Activated naive CD8-positive, alpha-beta T cell (primary cell): ENCODE results near the gene ITGA1.
"Not testable (repeated sequence)": the region's sequence is repeated elsewhere in the genome, so short reads cannot be mapped to it uniquely, and the experiment has no call there.

Experiments used
- H3K27ac Mint-ChIP-seq: one replicate; pipeline ENCODE4 v1.8.0; 2021; ENCODE audit warnings: mixed read lengths
- H3K27me3 Mint-ChIP-seq: one replicate; pipeline ENCODE4 v1.8.0; 2021; ENCODE audit warnings: mixed read lengths
- H3K36me3 Mint-ChIP-seq: one replicate; pipeline ENCODE4 v1.8.0; 2021; ENCODE audit warnings: mixed read lengths
- H3K4me1 Mint-ChIP-seq: one replicate; pipeline ENCODE4 v1.8.0; 2021; ENCODE audit warnings: low read depth, mixed read lengths
- H3K4me3 Mint-ChIP-seq: one replicate; pipeline ENCODE4 v1.8.0; 2021; ENCODE audit warnings: mild to moderate bottlenecking, mixed read lengths
- H3K9me3 Mint-ChIP-seq: one replicate; pipeline ENCODE4 v1.8.0; 2021; ENCODE audit warnings: low read depth, mixed read lengths

Gene ITGA1

GRCh38 chr5:52842111-52842510 lies 54.4 kb downstream of the ITGA1 start:
- H3K4me3 Mint-ChIP-seq, result no peak overlapping the region
- H3K27me3 Mint-ChIP-seq, result no peaks in the 10 kb centered on the region
- no peaks in the 10 kb centered on the region for H3K36me3 Mint-ChIP-seq
- no peaks in the 10 kb centered on the region for H3K9me3 Mint-ChIP-seq
- H3K4me1 Mint-ChIP-seq, result peaks cover 18% of the 10 kb centered on the region
- no peak overlapping the region for H3K27ac Mint-ChIP-seq

- Mint-ChIP-seq H3K4me1 (peaks cover 18% of the 10 kb centered on the region), H3K27ac (no peak overlapping the region), H3K36me3 (no peaks in the 10 kb centered on the region), H3K4me3 (no peak overlapping the region), H3K9me3 (no peaks in the 10 kb centered on the region), H3K27me3 (no peaks in the 10 kb centered on the region)
These were observed 57.2 kb downstream of the ITGA1 start for GRCh38 chr5:52844885-52845284.

GRCh38 chr5:52846182-52846842 lies 58.6 kb downstream of the ITGA1 start:
- H3K27ac Mint-ChIP-seq, result no peak overlapping the region
- H3K9me3 Mint-ChIP-seq, result no peaks in the 10 kb centered on the region
- H3K4me3 Mint-ChIP-seq, result no peak overlapping the region

GRCh38 chr5:52848688-52849087 lies 61.0 kb downstream of the ITGA1 start:
- H3K4me3 Mint-ChIP-seq, H3K9me3 Mint-ChIP-seq, H3K27ac Mint-ChIP-seq, H3K27me3 Mint-ChIP-seq, H3K36me3 Mint-ChIP-seq: not testable (repeated sequence)
- peaks cover 18% of the 10 kb centered on the region for H3K4me1 Mint-ChIP-seq

More at GRCh38 chr5:52846182-52846842, 58.6 kb downstream of the ITGA1 start:
- Mint-ChIP-seq H3K27me3 (no peaks in the 10 kb centered on the region), H3K36me3 (no peaks in the 10 kb centered on the region), H3K4me1 (peaks cover 18% of the 10 kb centered on the region)

- Mint-ChIP-seq H3K27ac (no peak overlapping the region), H3K36me3 (no peaks in the 10 kb centered on the region), H3K4me1 (peaks cover 15% of the 10 kb centered on the region), H3K9me3 (no peaks in the 10 kb centered on the region), H3K4me3 (no peak overlapping the region), H3K27me3 (no peaks in the 10 kb centered on the region)
These were observed 61.8 kb downstream of the ITGA1 start for GRCh38 chr5:52849544-52849943.

GRCh38 chr5:52853650-52854049 lies 65.9 kb downstream of the ITGA1 start:
- Mint-ChIP-seq H3K27ac (no peak overlapping the region), H3K9me3 (no peaks in the 10 kb centered on the region), H3K36me3 (no peaks in the 10 kb centered on the region), H3K4me3 (no peak overlapping the region), H3K4me1 (no peaks in the 10 kb centered on the region), H3K27me3 (no peaks in the 10 kb centered on the region)

- no peaks in the 10 kb centered on the region for H3K36me3 Mint-ChIP-seq
These were observed 66.6 kb downstream of the ITGA1 start for GRCh38 chr5:52854301-52854700.

GRCh38 chr5:52854949-52855348 lies 67.2 kb downstream of the ITGA1 start:
- H3K27ac Mint-ChIP-seq, result no peak overlapping the region

More at GRCh38 chr5:52854301-52854700, 66.6 kb downstream of the ITGA1 start:
- Mint-ChIP-seq H3K27me3 (no peaks in the 10 kb centered on the region), H3K27ac (no peak overlapping the region), H3K4me3 (no peak overlapping the region), H3K9me3 (no peaks in the 10 kb centered on the region), H3K4me1 (no peaks in the 10 kb centered on the region)

GRCh38 chr5:52856564-52856963 lies 68.8 kb downstream of the ITGA1 start:
- Mint-ChIP-seq H3K4me1 (no peaks in the 10 kb centered on the region), H3K27ac (no peak overlapping the region), H3K36me3 (no peaks in the 10 kb centered on the region), H3K4me3 (no peak overlapping the region), H3K27me3 (no peaks in the 10 kb centered on the region), H3K9me3 (no peaks in the 10 kb centered on the region)

More at GRCh38 chr5:52854949-52855348, 67.2 kb downstream of the ITGA1 start:
- H3K36me3 Mint-ChIP-seq, result no peaks in the 10 kb centered on the region
- no peak overlapping the region for H3K4me3 Mint-ChIP-seq
- no peaks in the 10 kb centered on the region for H3K4me1 Mint-ChIP-seq
- H3K9me3 Mint-ChIP-seq, result no peaks in the 10 kb centered on the region
- no peaks in the 10 kb centered on the region for H3K27me3 Mint-ChIP-seq

GRCh38 chr5:52859628-52860027 lies 71.9 kb downstream of the ITGA1 start:
- Mint-ChIP-seq H3K27me3 (no peaks in the 10 kb centered on the region), H3K9me3 (no peaks in the 10 kb centered on the region), H3K4me3 (no peak overlapping the region), H3K4me1 (no peaks in the 10 kb centered on the region), H3K27ac (no peak overlapping the region), H3K36me3 (peaks cover 2% of the 10 kb centered on the region)

GRCh38 chr5:52861368-52861767 lies 73.7 kb downstream of the ITGA1 start:
- peaks cover 2% of the 10 kb centered on the region for H3K36me3 Mint-ChIP-seq
- H3K4me3 Mint-ChIP-seq, result no peak overlapping the region
- no peaks in the 10 kb centered on the region for H3K4me1 Mint-ChIP-seq
- no peaks in the 10 kb centered on the region for H3K27me3 Mint-ChIP-seq
- no peaks in the 10 kb centered on the region for H3K9me3 Mint-ChIP-seq
- no peak overlapping the region for H3K27ac Mint-ChIP-seq

- no peak overlapping the region for H3K27ac Mint-ChIP-seq
- H3K9me3 Mint-ChIP-seq, result no peaks in the 10 kb centered on the region
- H3K36me3 Mint-ChIP-seq, result peaks cover 6% of the 10 kb centered on the region
- no peaks in the 10 kb centered on the region for H3K27me3 Mint-ChIP-seq
- no peak overlapping the region for H3K4me3 Mint-ChIP-seq
- H3K4me1 Mint-ChIP-seq, result no peaks in the 10 kb centered on the region
These were observed 76.1 kb downstream of the ITGA1 start for GRCh38 chr5:52863715-52864290.

- Mint-ChIP-seq H3K9me3 (no peaks in the 10 kb centered on the region), H3K36me3 (peaks cover 6% of the 10 kb centered on the region), H3K27me3 (no peaks in the 10 kb centered on the region), H3K27ac (no peak overlapping the region), H3K4me3 (no peak overlapping the region), H3K4me1 (no peaks in the 10 kb centered on the region)
These were observed 76.7 kb downstream of the ITGA1 start for GRCh38 chr5:52864371-52864770.

GRCh38 chr5:52864884-52865283 lies 77.2 kb downstream of the ITGA1 start:
- H3K27me3 Mint-ChIP-seq, result no peaks in the 10 kb centered on the region
- H3K9me3 Mint-ChIP-seq, result no peaks in the 10 kb centered on the region
- no peak overlapping the region for H3K4me3 Mint-ChIP-seq
- H3K36me3 Mint-ChIP-seq, result peaks cover 6% of the 10 kb centered on the region
- H3K27ac Mint-ChIP-seq, result no peak overlapping the region
- no peaks in the 10 kb centered on the region for H3K4me1 Mint-ChIP-seq

- H3K9me3 Mint-ChIP-seq, H3K36me3 Mint-ChIP-seq, H3K4me3 Mint-ChIP-seq, H3K27ac Mint-ChIP-seq, H3K4me1 Mint-ChIP-seq, H3K27me3 Mint-ChIP-seq: not testable (repeated sequence)
These were observed 78.3 kb downstream of the ITGA1 start for GRCh38 chr5:52865991-52866390.

- Mint-ChIP-seq H3K27ac (no peak overlapping the region), H3K36me3 (peaks cover 8% of the 10 kb centered on the region), H3K9me3 (no peaks in the 10 kb centered on the region), H3K27me3 (no peaks in the 10 kb centered on the region), H3K4me1 (no peaks in the 10 kb centered on the region), H3K4me3 (no peak overlapping the region)
These were observed 80.1 kb downstream of the ITGA1 start for GRCh38 chr5:52867809-52868208.
